Kidney epithelial cell (primary cell): ENCODE measurements around the gene SIRPA. TPM values are rescaled to one million over a fixed set of nuclear protein-coding genes. Genes with fewer than 3 reads are reported as not detected.

Experiments used
- DNase-seq: peaks from one replicate; pipeline ENCODE4 v3.0.0-alpha.2; 2010; ENCODE audit warnings: low read depth
- H3K27me3 ChIP-seq: 2 replicates; pipeline ENCODE4 v1.6.0; 2011; ENCODE audit warnings: low read length; ENCODE audit not compliant: control insufficient read depth, insufficient read depth
- H3K36me3 ChIP-seq: 2 replicates; pipeline ENCODE4 v1.5.1; 2011; ENCODE audit warnings: low read length; ENCODE audit not compliant: control insufficient read depth, insufficient read depth
- H3K4me3 ChIP-seq: 2 replicates; pipeline ENCODE4 v1.5.1; 2011; ENCODE audit warnings: low read depth, mild to moderate bottlenecking, control low read depth, low read length
- total RNA-seq: library from RNA; depleted of rRNA; stranded (reverse); fragments of >200 nt; gene quantifications from 2 replicates; pipeline ENCODE4 v1.2.3, GENCODE V29; 2015
- TF ChIP-seq, protein P1 (sequence below): IDR thresholded peaks from 2 replicates; pipeline ENCODE4 v1.5.1; 2011; ENCODE audit warnings: mild to moderate bottlenecking, moderate library complexity, low read length, control low read depth, inconsistent platforms; ENCODE audit not compliant: insufficient read depth, poor library complexity, severe bottlenecking

Gene SIRPA
- total RNA-seq, result 40.6 and 50.2 TPM in 2 replicates

DNA sequence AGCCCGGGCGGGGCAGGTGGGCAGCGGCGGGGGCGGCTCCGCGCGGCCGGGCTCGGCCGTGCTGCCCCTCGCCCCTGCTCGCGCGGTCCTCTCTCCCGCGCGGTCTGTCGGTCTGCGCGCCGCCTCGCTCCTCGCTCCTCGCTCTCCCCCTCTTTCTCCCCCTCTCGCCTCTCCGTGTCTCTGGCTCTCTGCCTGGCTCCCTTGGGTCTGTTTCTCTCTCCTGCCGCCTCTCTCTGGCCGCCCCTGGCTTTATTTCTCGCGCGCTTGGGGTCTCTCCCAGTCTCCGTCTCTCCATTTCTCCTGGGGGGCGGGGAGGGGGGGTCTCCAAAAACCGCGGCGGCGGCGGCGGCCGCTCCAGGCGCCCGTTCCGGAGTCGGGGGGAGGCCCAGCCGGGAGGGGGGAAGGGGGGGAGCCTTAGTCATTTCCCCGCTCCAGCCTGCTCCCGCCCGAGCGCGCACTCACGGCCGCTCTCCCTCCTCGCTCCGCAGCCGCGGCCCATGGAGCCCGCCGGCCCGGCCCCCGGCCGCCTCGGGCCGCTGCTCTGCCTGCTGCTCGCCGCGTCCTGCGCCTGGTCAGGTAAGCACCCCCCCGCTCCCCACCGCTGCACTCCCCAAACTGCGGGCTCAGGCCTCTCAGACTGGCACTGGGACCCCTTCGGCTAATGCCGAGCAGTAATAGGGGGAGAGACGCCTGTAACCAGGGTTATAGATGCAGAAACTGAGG, at the start of gene SIRPA:
SIRPA (plus strand) TSS at position 457 of the 723 bp plus-strand sequence; CDS start at position 498, 41 bp downstream.
- H3K4me3 ChIP-seq, result peak within 1 kb of the TSS; percentile 60
- H3K36me3 ChIP-seq, result no peaks in the 10 kb centered on the region
- no peaks in the 10 kb centered on the region for H3K27me3 ChIP-seq
- DNase-seq, result no peak
- TF ChIP-seq, protein P1, sequence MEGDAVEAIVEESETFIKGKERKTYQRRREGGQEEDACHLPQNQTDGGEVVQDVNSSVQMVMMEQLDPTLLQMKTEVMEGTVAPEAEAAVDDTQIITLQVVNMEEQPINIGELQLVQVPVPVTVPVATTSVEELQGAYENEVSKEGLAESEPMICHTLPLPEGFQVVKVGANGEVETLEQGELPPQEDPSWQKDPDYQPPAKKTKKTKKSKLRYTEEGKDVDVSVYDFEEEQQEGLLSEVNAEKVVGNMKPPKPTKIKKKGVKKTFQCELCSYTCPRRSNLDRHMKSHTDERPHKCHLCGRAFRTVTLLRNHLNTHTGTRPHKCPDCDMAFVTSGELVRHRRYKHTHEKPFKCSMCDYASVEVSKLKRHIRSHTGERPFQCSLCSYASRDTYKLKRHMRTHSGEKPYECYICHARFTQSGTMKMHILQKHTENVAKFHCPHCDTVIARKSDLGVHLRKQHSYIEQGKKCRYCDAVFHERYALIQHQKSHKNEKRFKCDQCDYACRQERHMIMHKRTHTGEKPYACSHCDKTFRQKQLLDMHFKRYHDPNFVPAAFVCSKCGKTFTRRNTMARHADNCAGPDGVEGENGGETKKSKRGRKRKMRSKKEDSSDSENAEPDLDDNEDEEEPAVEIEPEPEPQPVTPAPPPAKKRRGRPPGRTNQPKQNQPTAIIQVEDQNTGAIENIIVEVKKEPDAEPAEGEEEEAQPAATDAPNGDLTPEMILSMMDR, result no peak

DNA sequence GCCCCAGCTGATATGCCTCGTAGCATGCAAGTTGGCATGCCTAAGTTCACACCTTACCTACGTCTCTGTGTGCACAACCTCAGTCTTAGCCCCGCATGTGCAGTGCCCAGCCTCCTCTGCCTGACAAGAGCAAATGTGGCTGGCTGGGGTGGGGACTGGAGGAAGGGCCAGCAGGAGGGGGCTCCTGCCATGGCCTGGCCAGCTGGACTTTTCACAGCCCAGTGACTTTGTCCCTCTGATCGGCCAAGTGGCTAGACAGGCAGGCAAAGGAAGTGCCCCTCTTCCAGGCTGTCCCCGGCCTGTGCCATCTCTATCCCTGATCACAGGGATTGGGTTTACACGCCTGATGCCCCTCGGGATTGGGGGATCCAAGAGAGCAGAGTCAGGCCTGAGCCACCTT, 49.5 kb upstream of the SIRPA start:
- TF ChIP-seq, protein P1, result no peak
- no peaks in the 10 kb centered on the region for H3K27me3 ChIP-seq
- H3K36me3 ChIP-seq, result no peaks in the 10 kb centered on the region
- DNase-seq, result no peak
- no peak overlapping the region for H3K4me3 ChIP-seq

- Histone ChIP-seq H3K36me3 (no peaks in the 10 kb centered on the region), H3K4me3 (no peak overlapping the region), H3K27me3 (no peaks in the 10 kb centered on the region)
- DNase-seq, result no peak
- TF ChIP-seq, protein P1, result no peak
Measured at GRCh38 chr20:1846341-1846740, 48.9 kb upstream of the SIRPA start.

GRCh38 chr20:1846876-1847275, 48.3 kb upstream of the SIRPA start:
- Histone ChIP-seq H3K36me3 (no peaks in the 10 kb centered on the region), H3K27me3 (no peaks in the 10 kb centered on the region), H3K4me3 (no peak overlapping the region)
- TF ChIP-seq, protein P1, result no peak
- DNase-seq, result no peak

DNA sequence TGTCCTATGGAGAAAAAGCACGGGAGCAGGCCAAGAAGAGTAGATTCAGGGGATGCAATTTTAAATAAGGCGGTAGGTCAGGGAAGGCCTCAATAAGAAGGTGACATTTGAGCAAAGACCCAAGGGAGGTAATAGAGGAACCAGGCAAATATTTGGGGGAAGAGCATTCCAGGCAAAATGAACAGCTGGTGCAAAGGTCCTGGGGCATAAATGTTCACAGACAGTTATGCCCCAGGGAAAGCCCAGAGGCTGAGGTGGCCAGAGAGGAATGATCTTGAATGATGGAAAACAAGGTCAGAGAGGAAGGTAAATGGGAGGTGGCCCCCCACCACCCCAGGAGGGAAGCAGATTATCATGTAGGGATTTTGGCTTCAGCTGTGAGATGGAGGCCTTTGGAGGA, 47.4 kb upstream of the SIRPA start:
- no peak for DNase-seq
- Histone ChIP-seq H3K4me3 (no peak overlapping the region), H3K36me3 (no peaks in the 10 kb centered on the region), H3K27me3 (no peaks in the 10 kb centered on the region)
- TF ChIP-seq, protein P1, result no peak

GRCh38 chr20:1848373-1848772, 46.8 kb upstream of the SIRPA start:
- no peak for DNase-seq
- no peaks in the 10 kb centered on the region for H3K27me3 ChIP-seq
- no peak overlapping the region for H3K4me3 ChIP-seq
- H3K36me3 ChIP-seq, result no peaks in the 10 kb centered on the region
- TF ChIP-seq, protein P1, result no peak
